HG03565 (cell line): ENCODE measurements around the gene FAM234A.
"Not testable (repeated sequence)": the region's sequence is repeated elsewhere in the genome, so short reads cannot be mapped to it uniquely, and the experiment has no call there.

Experiments used
- ATAC-seq: cut with Tn5 transposase; IDR thresholded peaks from one replicate; pipeline ENCODE4 v1.9.1; 2021; ENCODE audit warnings: mild to moderate bottlenecking, moderate library complexity; ENCODE audit not compliant: unreplicated experiment

Gene FAM234A, protein sequence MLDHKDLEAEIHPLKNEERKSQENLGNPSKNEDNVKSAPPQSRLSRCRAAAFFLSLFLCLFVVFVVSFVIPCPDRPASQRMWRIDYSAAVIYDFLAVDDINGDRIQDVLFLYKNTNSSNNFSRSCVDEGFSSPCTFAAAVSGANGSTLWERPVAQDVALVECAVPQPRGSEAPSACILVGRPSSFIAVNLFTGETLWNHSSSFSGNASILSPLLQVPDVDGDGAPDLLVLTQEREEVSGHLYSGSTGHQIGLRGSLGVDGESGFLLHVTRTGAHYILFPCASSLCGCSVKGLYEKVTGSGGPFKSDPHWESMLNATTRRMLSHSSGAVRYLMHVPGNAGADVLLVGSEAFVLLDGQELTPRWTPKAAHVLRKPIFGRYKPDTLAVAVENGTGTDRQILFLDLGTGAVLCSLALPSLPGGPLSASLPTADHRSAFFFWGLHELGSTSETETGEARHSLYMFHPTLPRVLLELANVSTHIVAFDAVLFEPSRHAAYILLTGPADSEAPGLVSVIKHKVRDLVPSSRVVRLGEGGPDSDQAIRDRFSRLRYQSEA

DNA sequence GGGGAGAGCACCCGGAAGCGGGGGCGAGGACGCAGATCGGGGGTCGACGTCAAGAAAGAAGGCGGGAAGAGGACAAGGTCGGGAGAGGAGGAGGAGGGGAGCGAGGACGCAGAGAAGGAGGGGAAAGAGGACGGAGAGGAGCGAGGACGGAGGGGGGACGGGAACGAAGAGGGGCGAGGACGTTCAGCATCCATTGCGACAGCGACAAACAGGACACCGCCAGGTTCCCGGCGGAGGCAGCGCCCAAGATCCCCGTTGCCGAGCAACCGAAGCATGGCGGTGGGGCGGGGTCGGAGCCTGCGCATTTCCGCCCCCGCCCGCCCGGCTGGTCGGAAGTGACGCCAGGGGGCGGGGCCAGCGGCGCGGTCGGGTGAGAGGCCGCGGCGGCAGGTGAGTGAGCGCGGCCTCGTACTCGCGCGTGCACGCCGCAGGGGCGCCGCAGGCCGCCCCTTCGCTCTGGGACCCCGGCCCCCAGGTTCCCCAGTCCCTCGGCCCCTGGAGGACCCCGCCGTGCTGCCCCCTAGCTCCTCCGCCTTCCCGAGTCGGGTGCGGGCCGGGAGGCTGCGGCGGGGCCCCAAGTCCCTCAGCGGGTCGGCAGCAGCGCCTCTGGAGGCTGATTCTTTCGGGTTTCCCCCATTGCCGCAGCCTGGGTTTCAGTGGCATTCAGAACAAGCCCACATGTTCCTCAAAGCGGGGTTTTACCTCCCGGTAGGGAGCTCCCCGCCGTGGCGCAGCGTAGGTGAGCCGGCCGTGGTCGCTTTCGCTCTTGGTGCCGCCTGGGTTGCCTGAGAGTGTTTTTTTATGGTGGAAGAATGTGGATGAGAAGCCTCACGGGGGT, at the start of gene FAM234A:
Gene FAM234A, plus strand, starts transcription at position 354 of the 838 bp plus-strand sequence. CDS start 19,593 bp downstream, outside the sequence.
- ATAC-seq: peak; percentile 83

DNA sequence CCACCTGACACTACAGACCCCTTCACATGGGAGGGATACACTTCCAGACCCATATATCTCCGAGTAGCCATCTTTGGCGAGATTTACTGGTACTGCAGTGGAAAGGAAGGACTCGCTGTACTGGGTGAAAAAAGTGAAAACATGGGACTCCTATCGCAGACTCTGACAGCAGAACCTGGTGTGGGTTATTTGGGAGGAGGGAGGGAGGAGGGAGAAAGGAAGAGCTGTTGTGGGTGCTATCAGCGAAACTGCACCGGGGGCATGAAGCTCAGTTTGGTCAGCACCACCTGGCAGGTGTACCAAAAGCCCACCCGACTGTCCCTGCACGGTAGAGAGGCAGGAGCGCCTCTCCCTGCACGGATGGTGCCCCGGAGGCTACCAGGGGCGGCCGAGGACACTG, 49.4 kb upstream of the FAM234A start:
- no peak for ATAC-seq

DNA sequence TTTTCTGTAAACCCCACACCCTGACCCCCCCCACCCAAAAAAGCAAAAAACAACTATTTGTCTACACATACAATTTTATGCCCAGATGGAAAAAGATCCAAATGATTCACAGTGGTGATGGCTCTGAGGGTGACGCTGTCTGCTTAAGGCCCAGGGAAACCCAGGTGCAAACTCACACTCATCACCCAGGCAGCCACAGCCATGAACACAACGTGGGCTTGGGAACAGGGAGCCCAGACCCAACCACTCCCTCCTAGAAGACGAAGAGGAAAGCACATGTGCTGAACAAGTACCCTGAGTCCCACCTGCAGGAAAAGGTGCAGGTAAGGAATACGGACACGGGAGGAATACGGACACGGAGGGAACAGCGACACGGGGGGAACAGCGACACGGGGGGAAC, 48.9 kb upstream of the FAM234A start:
- no peak for ATAC-seq

DNA sequence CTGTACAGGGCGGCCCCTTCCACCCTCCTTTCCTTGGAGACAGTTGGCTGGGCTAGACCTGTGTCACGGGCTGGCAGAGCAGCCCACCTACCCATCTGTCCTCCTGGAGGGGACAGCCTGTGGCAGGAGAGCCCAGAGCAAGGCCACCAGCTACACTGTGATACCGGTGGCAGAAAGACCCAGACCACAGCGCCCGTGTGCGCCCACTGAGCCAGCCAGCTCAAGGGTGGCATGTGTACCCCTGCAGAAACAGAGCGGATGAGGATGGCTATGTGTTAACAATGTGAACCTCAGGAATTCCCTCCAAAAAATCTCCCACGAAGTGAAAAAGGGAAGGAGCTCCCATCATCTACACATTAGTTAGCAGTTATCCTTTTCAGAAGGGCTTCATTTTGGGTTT, 47.3 kb upstream of the FAM234A start:
- ATAC-seq: no peak

DNA sequence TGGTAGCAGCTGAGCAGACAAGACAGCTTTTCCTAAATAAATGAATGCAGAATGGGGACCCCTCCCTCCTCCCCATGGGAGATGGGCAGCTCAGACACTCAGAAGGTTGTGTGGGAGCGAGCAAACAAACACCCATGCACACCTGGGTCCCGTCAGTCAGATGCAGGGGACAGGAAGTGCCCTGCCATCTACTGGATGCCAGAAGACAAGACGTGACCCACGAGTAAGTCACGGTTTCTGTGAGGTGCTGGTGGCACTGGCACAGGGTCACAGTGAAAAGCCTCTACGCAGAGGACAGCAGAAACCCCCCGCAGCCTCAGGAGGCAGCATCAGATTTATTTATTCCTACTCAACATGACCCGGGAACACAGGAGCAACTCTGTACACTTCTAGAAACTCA, 45.9 kb upstream of the FAM234A start:
- no peak for ATAC-seq

DNA sequence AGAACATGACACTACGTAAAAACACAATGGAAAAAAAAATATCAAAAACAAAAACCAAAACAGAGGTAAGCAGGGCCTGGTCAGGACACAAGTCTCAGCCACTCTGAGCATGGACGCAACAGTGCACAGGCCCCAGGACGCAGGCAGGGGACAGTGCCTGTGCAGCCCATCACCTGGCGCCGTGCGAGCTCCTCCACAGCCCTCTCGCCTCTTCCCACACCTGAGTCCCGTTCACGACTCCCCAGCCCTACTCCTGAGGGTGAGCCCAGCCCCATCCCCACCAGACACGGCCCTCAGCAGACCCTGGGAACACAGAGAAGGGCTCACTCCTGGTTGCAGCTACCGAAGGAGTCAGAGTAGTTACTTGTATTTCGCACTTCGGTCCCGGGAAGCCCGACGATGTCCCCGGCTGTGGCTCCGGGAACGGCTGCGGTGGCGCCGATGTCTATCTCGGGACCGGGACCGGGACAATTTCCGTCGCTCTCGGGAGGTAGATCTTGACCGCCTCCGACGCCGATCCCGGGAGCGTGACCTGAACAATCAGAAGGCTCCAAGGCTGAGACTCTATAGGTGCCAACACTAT, 44.9 kb upstream of the FAM234A start:
- no peak for ATAC-seq

DNA sequence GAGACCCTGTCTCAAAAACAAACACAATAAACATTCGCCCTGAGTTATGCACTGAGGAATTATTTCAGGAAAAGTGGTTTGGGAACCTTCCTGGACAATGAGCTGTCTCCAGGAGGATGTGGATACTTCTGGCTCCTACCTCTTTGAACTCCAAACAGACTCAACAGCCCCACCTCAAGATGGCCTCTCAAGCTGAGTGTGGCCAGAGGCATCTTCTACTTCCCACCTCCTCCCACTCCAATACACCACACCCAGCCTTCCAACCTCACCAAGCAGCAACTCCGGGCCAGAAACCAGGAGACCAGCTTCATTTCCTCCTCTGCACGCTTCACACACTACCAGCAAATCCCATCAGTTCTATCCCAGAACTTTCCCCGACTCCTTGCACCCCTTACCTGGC, 42.8 kb upstream of the FAM234A start:
- no peak for ATAC-seq

DNA sequence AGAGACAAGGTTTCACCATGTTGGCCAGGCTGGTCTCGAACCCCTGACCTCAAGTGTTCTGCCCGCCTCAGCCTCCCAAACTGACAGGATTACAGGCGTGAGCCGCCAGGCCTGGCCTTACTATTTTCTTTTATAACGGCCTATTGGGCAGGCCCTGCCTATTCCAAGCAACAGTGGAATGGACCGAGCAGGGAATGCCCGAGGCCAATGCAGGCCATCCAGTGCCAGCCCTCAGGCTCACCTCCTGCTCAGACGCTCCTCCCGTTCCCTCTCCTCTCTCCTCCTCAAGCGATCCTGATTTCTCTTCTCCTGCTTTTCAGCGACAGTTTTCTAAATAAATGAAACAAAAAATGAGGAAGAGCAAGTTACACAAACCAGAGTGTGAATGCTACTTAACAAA, 41.9 kb upstream of the FAM234A start:
- no peak for ATAC-seq

DNA sequence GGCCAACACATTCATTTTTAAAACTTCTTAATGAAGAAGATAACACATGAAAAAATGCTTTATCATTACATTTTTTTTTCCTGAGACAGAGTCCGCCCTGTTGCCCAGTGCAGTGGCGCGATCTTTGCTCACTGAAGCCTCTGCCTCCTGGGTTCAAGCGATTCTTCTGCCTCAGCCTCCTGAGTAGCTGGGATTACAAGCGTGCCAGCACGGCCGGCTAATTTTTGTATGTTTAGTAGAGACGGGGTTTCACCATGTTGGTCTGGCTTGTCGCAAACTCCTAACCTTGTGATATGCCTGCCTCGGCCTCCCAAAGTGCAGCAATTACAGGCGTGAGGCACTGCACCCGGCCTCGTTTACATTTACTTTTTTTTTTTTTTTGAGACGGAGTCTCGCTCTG, 41.2 kb upstream of the FAM234A start:
- no peak for ATAC-seq

DNA sequence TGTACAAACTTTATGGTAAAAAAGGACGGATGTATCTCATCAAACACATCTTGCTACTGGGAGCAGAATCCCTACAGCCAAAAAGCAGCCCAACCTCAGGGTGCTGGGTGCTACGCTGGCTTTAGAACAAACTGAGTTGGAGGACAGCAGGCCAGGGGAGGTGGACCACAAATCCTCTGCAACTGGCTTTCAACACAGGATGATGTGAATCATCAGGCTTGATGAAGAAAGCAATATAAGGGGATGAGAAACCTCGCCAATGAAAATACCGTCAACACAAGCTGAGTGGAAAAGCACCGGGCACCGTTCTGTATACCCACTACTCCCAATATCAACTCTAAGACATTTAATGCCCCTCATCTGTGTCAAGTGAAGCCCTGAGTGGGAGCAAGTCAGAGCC, 40.1 kb upstream of the FAM234A start:
- ATAC-seq: no peak

DNA sequence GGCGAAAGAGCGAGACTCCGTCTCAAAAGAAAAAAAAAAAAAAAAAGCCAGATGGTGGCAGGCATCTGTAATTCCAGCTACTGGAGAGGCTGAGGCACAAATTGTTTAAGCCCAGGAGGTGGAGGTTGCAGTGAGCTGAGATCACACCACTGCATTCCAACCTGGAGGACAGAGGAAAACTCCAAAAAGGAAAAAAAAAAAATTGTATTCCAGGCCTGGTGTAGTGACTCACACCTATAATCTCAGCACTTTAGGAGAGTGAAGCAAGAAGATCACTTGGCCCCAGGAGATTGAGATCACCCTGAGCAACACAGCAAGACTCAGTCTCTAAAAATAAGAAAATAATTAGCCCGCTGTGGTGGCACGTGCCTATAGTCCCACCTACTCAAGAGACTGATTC, 34.2 kb upstream of the FAM234A start:
- ATAC-seq: no peak

DNA sequence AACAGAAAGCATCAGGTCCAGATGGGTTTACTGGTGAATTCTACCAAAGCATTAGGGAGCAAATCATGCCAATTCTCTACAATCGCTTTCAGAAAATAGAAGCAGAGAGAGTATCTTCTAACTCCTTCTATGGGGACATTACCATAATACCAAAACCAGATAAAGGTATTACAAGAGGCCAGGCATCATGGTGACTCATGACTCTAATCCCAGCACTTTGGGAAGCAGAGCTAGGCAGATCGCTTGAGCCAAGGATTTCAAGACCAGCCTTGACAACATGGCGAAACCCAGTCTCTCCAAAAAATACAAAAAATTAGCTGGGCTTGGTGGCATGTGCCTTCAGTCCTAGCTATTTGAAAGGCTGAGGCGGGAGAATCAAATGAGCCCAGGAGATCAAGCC, 31.4 kb upstream of the FAM234A start:
- no peak for ATAC-seq

DNA sequence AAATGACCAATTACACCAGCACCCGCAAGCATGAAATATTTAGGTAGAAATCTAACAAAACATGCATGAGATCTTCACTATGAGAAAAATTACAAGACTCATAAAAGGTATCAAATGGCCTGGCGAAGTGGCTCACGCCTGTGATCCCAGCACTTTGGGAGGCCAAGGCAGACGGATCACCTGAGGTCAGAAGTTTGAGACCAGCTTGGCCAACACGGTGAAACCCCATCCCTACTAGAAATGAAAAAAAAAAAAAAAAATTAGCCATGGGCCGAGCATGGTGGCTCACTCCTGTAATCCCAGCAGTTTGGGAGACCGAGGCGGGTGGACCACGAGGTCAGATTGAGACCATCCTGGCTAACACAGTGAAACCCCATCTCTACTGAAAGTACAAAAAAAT, 30.6 kb upstream of the FAM234A start:
- not testable (repeated sequence) for ATAC-seq

DNA sequence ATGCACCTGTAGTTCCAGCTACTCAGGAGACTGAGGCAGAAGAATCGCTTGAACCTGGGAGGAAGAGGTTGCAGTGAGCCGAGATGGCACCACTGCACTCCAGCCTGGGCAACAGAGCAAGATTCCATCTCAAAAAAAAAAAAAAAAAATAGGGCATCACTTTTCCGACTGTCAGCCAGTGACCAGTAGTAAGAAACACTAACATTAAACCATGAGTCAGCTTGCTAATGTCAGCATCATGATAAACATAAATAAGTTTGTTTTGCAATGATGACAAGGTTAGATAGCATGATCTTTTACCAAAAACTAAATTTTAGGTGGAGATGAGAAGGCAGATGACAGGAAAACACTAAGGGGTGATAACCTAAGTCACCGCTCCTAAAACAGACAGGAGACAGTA, 25.3 kb upstream of the FAM234A start:
- not testable (repeated sequence) for ATAC-seq

DNA sequence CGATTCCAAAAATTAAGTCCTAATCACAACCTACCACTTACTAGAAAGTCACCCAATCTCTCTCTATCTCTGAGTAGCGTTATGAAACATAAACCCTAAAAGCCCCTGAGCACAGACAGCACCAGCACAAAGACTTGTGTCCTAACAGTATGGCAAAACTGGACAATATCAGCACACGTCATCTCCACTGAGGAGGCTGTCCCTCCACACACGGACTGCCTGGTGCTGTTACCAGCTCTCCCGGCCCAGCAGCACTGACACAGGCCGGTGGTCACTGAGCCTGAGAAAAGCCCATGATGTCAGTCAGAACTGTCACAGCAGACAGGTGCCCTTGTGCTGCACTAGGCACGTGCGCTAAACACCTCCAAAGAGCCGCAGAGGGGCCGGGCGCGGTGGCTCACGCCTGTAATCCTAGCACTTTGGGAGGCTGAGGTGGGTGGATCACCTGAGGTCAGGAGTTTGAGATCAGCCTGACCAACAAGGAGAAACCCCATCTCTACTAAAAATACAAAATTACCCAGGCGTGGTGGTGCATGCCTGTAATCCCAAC, 22.9 kb upstream of the FAM234A start:
- not testable (repeated sequence) for ATAC-seq

DNA sequence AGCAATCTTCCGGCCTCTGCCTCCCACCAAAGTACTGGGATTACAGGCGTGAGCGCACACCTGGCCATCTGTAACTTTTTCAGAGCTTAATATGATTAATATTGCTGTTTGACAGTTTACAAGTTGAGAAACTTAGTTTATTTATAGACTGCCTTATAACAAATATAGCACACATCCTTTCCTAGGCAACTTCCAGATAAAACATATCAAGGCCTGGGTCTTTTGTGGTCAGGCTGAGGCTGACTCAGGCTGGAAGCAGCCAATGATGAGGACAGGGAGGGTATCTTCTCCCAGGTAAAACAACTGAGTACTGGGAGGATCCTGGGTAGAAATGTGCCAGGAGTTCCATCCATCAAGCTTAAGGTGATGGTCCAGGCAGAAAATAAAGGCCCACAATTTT, 21.6 kb upstream of the FAM234A start:
- ATAC-seq: no peak

DNA sequence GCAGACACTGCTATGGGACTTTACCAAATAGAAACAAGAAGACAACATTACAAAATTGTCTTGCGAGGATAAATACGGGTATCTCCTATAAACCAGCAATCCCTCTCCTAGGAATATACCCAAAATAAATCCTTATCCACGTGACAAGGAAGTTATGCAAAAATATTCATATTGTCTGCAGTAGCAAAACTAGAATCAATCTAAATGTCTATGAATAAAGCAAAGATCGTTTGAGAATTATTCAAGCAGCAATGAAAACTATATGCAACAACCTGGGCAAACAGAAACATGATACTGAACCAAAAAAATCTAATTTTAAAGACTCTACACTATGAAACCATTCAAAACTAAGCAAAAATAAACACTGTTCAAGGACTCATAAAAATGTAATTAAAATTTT, 14.6 kb upstream of the FAM234A start:
- ATAC-seq: no peak

DNA sequence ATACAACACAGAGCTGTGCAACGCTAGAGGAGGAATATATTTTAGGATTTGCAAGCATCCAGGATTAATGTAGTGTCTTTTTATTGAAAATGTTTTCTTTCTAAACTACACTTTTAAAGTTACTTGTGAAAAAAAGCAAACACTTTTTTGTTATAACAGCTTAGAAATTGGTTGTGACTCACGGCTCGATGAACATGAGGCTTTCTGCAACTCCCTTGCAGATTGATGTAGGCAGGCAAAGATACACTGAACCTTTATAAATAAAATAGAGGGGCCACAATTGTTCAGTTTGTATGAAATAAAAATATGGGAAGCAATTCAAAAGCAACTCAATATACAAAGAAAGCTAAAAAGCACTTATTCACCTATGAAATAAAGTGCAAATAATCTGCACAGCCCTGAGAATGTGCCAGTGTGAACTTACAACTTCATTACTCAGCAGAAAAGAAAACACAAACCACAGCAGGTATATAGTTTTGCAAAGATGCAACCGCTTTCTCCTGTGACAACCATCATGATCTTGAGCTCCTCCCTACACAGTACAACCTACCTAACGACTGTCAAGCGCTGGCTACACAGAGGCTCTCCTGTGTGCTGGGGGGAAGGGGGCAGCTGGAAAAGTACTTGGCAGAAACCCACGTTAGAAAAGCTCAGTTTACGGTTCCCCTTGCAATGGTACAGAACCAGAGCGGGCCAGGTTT, 6.3 kb upstream of the FAM234A start:
- ATAC-seq: no peak

DNA sequence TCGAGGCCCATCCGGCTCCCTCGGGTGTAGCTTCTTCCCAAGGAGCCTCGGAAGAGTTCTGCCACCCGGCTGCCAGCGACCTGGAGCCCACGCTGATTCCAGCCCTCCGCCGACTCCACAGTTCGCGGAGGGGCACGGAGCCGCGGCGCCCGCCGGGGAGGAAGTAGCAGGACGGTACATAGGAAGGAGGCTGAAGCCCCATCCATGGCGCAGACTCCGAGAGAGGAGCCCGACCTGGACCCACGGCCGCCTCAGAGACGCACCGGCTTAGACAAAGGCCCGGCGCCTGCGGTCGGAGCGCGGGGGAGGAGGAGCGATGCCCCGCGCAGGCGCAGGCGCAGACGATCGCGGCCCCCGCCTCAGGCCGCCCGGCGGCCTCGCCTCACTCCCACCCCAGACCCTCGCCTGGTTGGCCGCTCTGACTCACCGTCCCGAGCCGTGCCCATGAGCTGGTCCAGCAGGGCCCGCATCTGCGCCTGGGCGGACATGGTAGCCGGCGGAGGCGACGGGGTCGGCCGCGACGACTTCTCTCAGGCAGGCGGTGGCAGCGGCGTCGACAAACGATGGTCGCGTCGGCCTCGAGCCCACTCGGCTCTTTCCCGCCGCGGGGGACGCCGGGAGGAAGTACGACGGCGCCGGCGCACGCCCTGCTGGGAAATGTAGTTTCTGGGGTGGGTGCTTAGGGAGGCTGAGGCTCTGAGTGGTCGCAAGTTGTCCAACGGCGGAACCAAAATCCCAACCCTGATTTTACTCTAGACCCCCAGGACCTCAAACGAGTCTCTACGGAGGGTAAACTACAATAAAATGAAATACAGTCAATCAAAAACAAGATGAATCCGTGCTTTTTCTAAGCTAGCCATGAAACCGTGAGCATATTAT, 5.5 kb upstream of the FAM234A start, which contains the start of gene LUC7L:
Gene LUC7L, minus strand, starts transcription at position 598 of the 879 bp plus-strand sequence. Its CDS starts 110 bp downstream, at position 488.
- peak; percentile 72 for ATAC-seq
